CD4-positive, alpha-beta T cell treated with Interleukin-4 for 4 hours (primary cell): ENCODE data around the gene SH2D4B.

Source experiments
- DNase-seq: peaks from one replicate; pipeline ENCODE4 v3.0.0-alpha.2; 2020

Gene SH2D4B

DNA sequence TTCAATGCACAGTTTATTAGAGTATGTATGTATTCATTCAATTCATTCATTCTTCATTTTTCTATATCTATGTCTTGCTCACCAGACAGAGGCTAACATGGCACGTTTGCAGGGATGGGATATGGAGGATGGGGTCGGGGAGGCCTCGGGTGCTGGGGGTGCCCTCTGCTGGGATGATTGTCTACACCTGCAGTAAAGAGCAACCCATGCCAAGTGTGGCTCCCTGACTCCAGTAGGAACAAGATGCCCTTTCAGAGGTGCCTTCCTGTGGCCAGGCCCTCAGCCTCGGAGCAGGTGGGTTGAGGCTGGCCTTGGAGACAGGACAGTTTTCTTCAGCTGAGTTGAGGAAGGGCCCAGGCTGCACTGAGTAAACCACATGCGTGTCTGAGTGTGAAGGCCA is 157.2 kb downstream of the SH2D4B start:
- no peak for DNase-seq
